ENCODE data around the gene SPATS2L. TPM values are rescaled to one million over a fixed set of nuclear protein-coding genes. Genes with fewer than 3 reads are reported as not detected.

SPATS2L gene
- total RNA-seq, 1 donor, result 65.6 TPM

- DNase-seq (ENCODE audit: low read depth), result peak; percentile 89
- TF ChIP-seq CTCF (IDR thresholded peaks at IDR 0.05; ENCODE audit: insufficient read depth, low read depth, low read length), result no peak
- H3K4me3 ChIP-seq (ENCODE audit: low read depth, low read length), result no peak overlapping the region
Measured at GRCh38 chr2:200288670-200289429, 17.6 kb upstream of the SPATS2L start.

GRCh38 chr2:200296118-200296517 is 10.4 kb upstream of the SPATS2L start:
- TF ChIP-seq CTCF (IDR thresholded peaks at IDR 0.05; ENCODE audit: insufficient read depth, low read depth, low read length), result no peak
- no peak overlapping the region for H3K4me3 ChIP-seq (ENCODE audit: low read depth, low read length)
- DNase-seq (ENCODE audit: low read depth), result no peak

- no peak overlapping the region for H3K4me3 ChIP-seq (ENCODE audit: low read depth, low read length)
- no peak for TF ChIP-seq CTCF (IDR thresholded peaks at IDR 0.05; ENCODE audit: insufficient read depth, low read depth, low read length)
- DNase-seq (ENCODE audit: low read depth), result no peak
Measured at GRCh38 chr2:200297100-200297499, 9.4 kb upstream of the SPATS2L start.

- no peak overlapping the region for H3K4me3 ChIP-seq (ENCODE audit: low read depth, low read length)
- peak; percentile 57 for DNase-seq (ENCODE audit: low read depth)
- no peak for TF ChIP-seq CTCF (IDR thresholded peaks at IDR 0.05; ENCODE audit: insufficient read depth, low read depth, low read length)
Measured at GRCh38 chr2:200297989-200298388, 8.5 kb upstream of the SPATS2L start.

GRCh38 chr2:200298816-200299215 is 7.7 kb upstream of the SPATS2L start:
- no peak overlapping the region for H3K4me3 ChIP-seq (ENCODE audit: low read depth, low read length)
- DNase-seq (ENCODE audit: low read depth), result no peak
- TF ChIP-seq CTCF (IDR thresholded peaks at IDR 0.05; ENCODE audit: insufficient read depth, low read depth, low read length), result no peak

- no peak overlapping the region for H3K4me3 ChIP-seq (ENCODE audit: low read depth, low read length)
- TF ChIP-seq CTCF (IDR thresholded peaks at IDR 0.05; ENCODE audit: insufficient read depth, low read depth, low read length), result no peak
- DNase-seq (ENCODE audit: low read depth), result no peak
Measured at GRCh38 chr2:200300065-200300464, 6.4 kb upstream of the SPATS2L start.

All from fibroblast of villous mesenchyme (primary cell).